Astrocyte (in vitro differentiated cells and primary cell): ENCODE data around the gene IFIT1. TPM values are rescaled to one million over a fixed set of nuclear protein-coding genes. Genes with fewer than 3 reads are reported as not detected.

Experiments
- DNase-seq: peaks from one replicate; pipeline ENCODE4 v3.0.0-alpha.2; 2010; ENCODE audit warnings: low read depth
- FAIRE-seq: peaks from 2 replicates; lab custom pipeline; 2011; peaks lifted over from hg19 to GRCh38; lab: Jason Lieb, UNC
- H2AFZ ChIP-seq: 2 replicates; pipeline ENCODE4 v1.6.0; 2012; ENCODE audit warnings: low read depth, low read length, inconsistent platforms
- H3K27ac ChIP-seq: 2 replicates; pipeline ENCODE4 v1.5.1; 2011; ENCODE audit warnings: low read depth, low read length, inconsistent platforms
- H3K27me3 ChIP-seq: 2 replicates; pipeline ENCODE4 v1.6.0; 2011; ENCODE audit warnings: low read length, inconsistent platforms; ENCODE audit not compliant: insufficient read depth
- H3K36me3 ChIP-seq: 2 replicates; pipeline ENCODE4 v1.5.1; 2011; ENCODE audit warnings: low read length, inconsistent platforms; ENCODE audit not compliant: insufficient read depth
- H3K4me1 ChIP-seq: 2 replicates; pipeline ENCODE4 v1.5.1; 2011; ENCODE audit warnings: low read length, inconsistent platforms; ENCODE audit not compliant: insufficient read depth
- H3K4me2 ChIP-seq: 2 replicates; pipeline ENCODE4 v1.6.0; 2012; ENCODE audit warnings: low read length, inconsistent platforms
- H3K4me3 ChIP-seq: 2 replicates; pipeline ENCODE4 v1.5.1; 2011; ENCODE audit warnings: low read depth, mild to moderate bottlenecking, low read length, inconsistent platforms; ENCODE audit not compliant: insufficient read depth
- H3K79me2 ChIP-seq: 2 replicates; pipeline ENCODE4 v1.6.0; 2012; ENCODE audit warnings: mild to moderate bottlenecking, low read length, inconsistent platforms; ENCODE audit not compliant: insufficient read depth
- H3K9ac ChIP-seq: 2 replicates; pipeline ENCODE4 v1.6.0; 2012; ENCODE audit warnings: mild to moderate bottlenecking, low read length, inconsistent platforms
- H3K9me3 ChIP-seq: 2 replicates; pipeline ENCODE4 v1.5.1; 2012; ENCODE audit warnings: low read depth, mild to moderate bottlenecking, low read length, inconsistent platforms; ENCODE audit not compliant: insufficient read depth
- H4K20me1 ChIP-seq: 2 replicates; pipeline ENCODE4 v1.6.0; 2012; ENCODE audit warnings: low read length, inconsistent platforms; ENCODE audit not compliant: insufficient read depth
- H3K27ac Mint-ChIP-seq: one replicate; pipeline ENCODE4 v1.8.0; 2021; ENCODE audit warnings: mild to moderate bottlenecking, mixed read lengths; ENCODE audit not compliant: unreplicated experiment
- H3K27me3 Mint-ChIP-seq: one replicate; pipeline ENCODE4 v1.8.0; 2021; ENCODE audit warnings: low read depth, mixed read lengths; ENCODE audit not compliant: unreplicated experiment
- H3K36me3 Mint-ChIP-seq: one replicate; pipeline ENCODE4 v1.8.0; 2021; ENCODE audit warnings: low read depth, mixed read lengths; ENCODE audit not compliant: unreplicated experiment
- H3K4me1 Mint-ChIP-seq: one replicate; pipeline ENCODE4 v1.8.0; 2021; ENCODE audit warnings: low read depth, mixed read lengths; ENCODE audit not compliant: unreplicated experiment
- H3K4me3 Mint-ChIP-seq: one replicate; pipeline ENCODE4 v1.8.0; 2021; ENCODE audit warnings: mild to moderate bottlenecking, moderate library complexity, mixed read lengths; ENCODE audit not compliant: unreplicated experiment
- H3K9me3 Mint-ChIP-seq: one replicate; pipeline ENCODE4 v1.8.0; 2021; ENCODE audit warnings: mild to moderate bottlenecking, mixed read lengths; ENCODE audit not compliant: unreplicated experiment
- EZH2 ChIP-seq: IDR thresholded peaks from 2 replicates; pipeline ENCODE4 v1.6.1; 2012; ENCODE audit warnings: mild to moderate bottlenecking, low read length, inconsistent platforms; ENCODE audit not compliant: insufficient read depth
- total RNA-seq: library from RNA; stranded (reverse); gene quantifications from 2 replicates; pipeline ENCODE4 v1.2.1, GENCODE V29; 2021
- TF ChIP-seq, protein P1 (sequence below): IDR thresholded peaks from 2 replicates; pipeline ENCODE4 v1.5.1; 2011; ENCODE audit warnings: low read depth, mild to moderate bottlenecking, inconsistent platforms, low read length, moderate library complexity; ENCODE audit not compliant: insufficient read depth

Gene IFIT1
- total RNA-seq, 1 donor from 2014 or later: 335 TPM

DNA sequence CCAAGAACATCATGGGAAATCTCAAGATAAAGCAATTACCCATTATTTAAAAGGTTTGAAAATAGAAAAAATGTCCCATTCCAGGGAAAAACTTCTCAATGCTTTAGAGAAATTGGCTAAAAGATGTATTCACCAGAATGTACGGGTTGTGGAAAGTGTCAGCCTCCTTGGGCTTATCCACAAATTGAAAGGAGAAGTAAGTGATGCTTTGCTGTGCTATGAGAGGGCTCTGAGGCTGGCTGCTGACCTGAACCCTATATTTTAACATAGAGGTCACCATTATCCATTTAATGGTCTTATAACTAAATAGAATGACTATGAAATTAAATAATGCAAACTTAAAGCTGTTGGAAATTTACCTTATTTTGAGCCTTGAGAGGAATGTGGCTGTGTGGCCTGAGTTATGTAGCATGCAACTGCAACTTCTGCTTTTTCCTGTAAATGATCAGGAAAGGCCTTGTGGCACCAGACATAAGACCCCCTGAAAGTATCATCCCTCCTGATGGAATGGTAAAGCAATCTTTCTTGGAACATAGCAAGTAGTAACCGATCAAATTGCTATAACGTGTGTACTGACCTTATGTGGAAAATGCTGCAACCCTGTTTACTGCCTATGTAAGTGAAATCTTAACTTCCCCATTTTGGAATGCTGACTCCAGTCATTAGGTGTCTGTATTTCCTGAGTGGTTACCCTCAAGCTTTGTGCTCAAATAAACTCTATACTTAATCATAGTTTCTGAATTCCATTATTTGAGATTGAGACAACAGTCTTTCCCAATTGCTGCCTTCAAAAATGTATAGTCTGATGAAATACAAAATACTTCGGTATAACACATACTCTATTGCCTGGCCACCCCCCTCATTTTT lies 7.7 kb upstream of the IFIT1 start:
- no peak for FAIRE-seq
- Mint-ChIP-seq H3K27ac (no peak overlapping the region), H3K4me3 (no peak overlapping the region), H3K9me3 (no peaks in the 10 kb centered on the region), H3K36me3 (no peaks in the 10 kb centered on the region), H3K27me3 (no peaks in the 10 kb centered on the region), H3K4me1 (peaks cover 8% of the 10 kb centered on the region)
- Histone ChIP-seq H3K9me3 (no peaks in the 10 kb centered on the region), H4K20me1 (no peaks in the 10 kb centered on the region), H3K4me2 (no peak overlapping the region), H3K27ac (no peak overlapping the region), H2AFZ (no peak overlapping the region), H3K36me3 (no peaks in the 10 kb centered on the region), H3K79me2 (no peaks in the 10 kb centered on the region), H3K9ac (no peak overlapping the region), H3K27me3 (no peaks in the 10 kb centered on the region), H3K4me1 (no peaks in the 10 kb centered on the region), H3K4me3 (no peak overlapping the region)
- TF ChIP-seq EZH2: no peak
- TF ChIP-seq, protein P1, sequence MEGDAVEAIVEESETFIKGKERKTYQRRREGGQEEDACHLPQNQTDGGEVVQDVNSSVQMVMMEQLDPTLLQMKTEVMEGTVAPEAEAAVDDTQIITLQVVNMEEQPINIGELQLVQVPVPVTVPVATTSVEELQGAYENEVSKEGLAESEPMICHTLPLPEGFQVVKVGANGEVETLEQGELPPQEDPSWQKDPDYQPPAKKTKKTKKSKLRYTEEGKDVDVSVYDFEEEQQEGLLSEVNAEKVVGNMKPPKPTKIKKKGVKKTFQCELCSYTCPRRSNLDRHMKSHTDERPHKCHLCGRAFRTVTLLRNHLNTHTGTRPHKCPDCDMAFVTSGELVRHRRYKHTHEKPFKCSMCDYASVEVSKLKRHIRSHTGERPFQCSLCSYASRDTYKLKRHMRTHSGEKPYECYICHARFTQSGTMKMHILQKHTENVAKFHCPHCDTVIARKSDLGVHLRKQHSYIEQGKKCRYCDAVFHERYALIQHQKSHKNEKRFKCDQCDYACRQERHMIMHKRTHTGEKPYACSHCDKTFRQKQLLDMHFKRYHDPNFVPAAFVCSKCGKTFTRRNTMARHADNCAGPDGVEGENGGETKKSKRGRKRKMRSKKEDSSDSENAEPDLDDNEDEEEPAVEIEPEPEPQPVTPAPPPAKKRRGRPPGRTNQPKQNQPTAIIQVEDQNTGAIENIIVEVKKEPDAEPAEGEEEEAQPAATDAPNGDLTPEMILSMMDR: no peak
- DNase-seq: no peak

- Histone ChIP-seq H3K4me3 (no peak overlapping the region), H3K36me3 (no peaks in the 10 kb centered on the region), H3K9ac (no peak overlapping the region), H3K27me3 (no peaks in the 10 kb centered on the region), H2AFZ (no peak overlapping the region), H3K79me2 (no peaks in the 10 kb centered on the region), H3K4me2 (no peak overlapping the region), H3K4me1 (peaks cover 11% of the 10 kb centered on the region), H3K27ac (no peak overlapping the region), H4K20me1 (no peaks in the 10 kb centered on the region), H3K9me3 (no peaks in the 10 kb centered on the region)
- DNase-seq: no peak
- no peaks in the 10 kb centered on the region for H3K9me3 Mint-ChIP-seq
- H3K27ac Mint-ChIP-seq: no peak overlapping the region
- no peak overlapping the region for H3K4me3 Mint-ChIP-seq
- peaks cover 4% of the 10 kb centered on the region for H3K36me3 Mint-ChIP-seq
- H3K4me1 Mint-ChIP-seq: peaks cover 16% of the 10 kb centered on the region
- TF ChIP-seq, protein P1: no peak
- TF ChIP-seq EZH2: no peak
- H3K27me3 Mint-ChIP-seq: no peaks in the 10 kb centered on the region
- FAIRE-seq: no peak
Observed at GRCh38 chr10:89388806-89389205, 3.6 kb upstream of the IFIT1 start.

DNA sequence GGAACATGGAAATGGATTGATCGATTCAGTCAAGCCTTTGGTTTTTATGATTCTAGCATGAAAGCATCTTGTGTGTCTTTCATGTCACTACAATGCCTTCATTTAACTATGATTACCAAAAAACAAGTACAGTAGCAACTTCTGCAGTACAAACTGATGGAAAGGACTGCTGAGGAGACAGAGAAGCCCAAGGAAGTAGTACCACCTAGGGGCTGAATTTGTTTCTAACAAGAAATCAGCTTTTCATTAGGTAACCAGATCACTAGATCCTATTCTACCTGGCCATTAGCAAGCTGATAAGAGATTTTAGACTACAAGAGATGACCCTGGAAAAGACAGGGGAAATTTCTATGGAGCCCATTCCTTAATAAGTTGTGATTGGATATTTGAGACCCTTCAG lies 3.2 kb upstream of the IFIT1 start:
- Histone ChIP-seq H2AFZ (no peak overlapping the region), H3K4me3 (no peak overlapping the region), H3K4me2 (no peak overlapping the region), H3K4me1 (peaks cover 11% of the 10 kb centered on the region), H3K27me3 (no peaks in the 10 kb centered on the region), H3K79me2 (no peaks in the 10 kb centered on the region), H3K9ac (no peak overlapping the region), H3K9me3 (no peaks in the 10 kb centered on the region), H4K20me1 (no peaks in the 10 kb centered on the region), H3K36me3 (no peaks in the 10 kb centered on the region), H3K27ac (no peak overlapping the region)
- Mint-ChIP-seq H3K4me3 (no peak overlapping the region), H3K9me3 (no peaks in the 10 kb centered on the region), H3K27me3 (no peaks in the 10 kb centered on the region), H3K4me1 (peaks cover 16% of the 10 kb centered on the region), H3K27ac (no peak overlapping the region), H3K36me3 (peaks cover 4% of the 10 kb centered on the region)
- DNase-seq: peak; percentile 18
- TF ChIP-seq, protein P1: peak; percentile 20
- no peak for TF ChIP-seq EZH2
- no peak for FAIRE-seq
